T-helper 1 cell (primary cell): ENCODE measurements around the gene TPPP.
"Not testable (repeated sequence)": the region's sequence is repeated elsewhere in the genome, so short reads cannot be mapped to it uniquely, and the experiment has no call there.

Source experiments
- DNase-seq, 5 donors: peaks; one replicate each; pipeline ENCODE4 v3.0.0-alpha.2; 2012 to 2020

Gene TPPP

DNA sequence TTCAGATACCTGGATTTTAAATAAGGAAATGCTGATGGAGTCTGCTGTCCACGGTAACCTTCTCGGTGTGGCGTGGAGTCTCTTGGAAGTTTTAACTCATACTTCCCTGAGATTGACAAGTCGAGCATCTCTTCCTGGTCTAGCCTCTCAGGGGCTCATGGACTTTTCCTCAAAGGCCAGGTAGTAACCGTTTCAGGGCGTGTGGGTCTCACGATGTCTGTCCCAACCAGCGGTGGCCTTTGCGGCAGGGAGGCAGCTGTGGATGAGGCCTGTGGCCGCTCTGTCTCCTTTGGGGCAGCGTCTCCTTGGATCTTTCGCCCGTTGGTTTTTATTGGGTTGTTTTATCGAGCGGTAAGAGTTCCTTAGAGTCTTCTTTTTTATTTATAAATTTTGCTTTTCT lies 48.2 kb downstream of the TPPP start:
- no peak for DNase-seq

DNA sequence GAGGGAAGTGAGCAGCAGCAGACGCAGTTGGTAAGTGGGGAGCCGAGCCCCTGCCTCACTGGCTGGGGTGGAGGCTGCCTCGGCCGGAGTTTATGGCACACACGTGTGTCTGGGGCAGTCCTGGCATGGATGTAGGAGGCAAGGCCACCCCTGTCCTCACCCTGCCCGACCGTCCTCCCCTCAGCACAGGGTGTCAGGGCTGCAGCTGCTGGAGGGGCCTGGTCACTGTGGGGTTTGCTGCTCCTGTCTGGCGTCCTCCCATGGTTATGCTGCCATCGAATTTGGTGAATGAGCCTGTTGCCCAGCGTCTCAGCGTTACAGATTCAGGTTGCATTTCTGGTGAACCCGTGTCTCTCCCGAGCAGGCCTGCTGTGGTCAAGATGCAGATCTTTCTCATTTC lies 48.6 kb downstream of the TPPP start:
- DNase-seq = no peak

DNA sequence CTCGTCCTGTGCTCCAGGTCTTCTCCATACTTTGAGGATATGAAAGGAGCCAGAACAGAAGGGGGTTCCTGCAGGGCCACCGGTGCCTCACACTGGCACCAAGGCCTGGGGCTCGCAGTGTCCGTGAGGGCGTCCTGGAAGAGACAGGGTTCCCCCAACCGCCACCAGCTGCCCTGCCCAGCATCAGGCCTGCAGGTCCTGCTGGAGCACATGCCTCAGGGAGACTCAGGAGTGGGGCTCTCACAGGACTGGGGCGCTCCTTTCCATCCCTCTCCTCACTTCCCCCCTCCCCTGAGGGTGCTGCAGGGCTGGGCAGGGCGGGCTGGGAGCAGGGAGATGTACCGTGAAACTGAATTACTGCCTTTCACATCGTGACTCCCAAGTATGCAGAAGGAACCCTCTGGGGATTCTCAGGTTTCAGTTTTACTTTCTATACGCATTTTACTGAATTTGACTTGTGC lies 49.3 kb downstream of the TPPP start:
- DNase-seq = no peak

DNA sequence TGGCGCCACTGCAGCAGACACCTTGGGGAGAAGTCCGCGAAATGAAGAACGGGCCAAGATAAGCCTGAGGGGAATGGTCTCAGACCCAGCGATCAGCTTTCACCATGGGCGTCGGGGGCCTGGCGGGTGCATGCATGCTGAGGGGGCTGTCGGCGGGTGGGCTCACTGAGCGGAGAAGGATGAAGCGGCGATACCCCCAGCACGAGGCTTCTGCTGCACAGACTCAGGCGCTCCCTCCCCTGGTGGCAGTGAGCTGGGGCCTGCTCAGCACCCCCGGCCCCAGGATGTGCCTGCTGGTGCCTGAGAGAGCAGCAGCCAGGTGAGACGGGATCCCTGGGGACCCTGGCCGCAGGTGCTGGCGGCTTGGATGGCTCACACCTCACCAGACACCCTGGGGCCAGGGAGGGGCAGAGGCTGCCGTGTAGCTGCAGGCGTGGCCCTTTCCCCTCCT lies 49.8 kb downstream of the TPPP start:
- no peak for DNase-seq

DNA sequence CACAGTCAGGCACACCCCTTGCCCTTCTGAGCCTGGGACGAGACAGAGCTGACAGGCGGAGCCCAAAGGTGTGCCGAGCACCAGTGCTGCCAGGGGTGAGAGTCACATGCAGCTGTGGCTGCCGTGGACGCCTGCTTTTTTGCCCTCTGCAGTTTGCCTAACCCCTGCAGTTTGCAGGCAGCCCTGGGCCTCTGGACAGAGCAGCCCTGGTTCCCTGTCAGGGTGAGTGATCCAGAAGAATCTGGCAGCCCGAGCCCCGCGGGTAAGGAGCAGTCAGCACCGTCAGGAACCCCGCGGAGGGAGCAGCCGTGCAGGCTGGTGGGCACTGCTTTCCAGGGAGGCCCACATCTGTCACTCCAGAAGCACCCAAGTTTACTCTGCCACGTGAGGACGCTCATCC lies 50.7 kb downstream of the TPPP start:
- DNase-seq = no peak

DNA sequence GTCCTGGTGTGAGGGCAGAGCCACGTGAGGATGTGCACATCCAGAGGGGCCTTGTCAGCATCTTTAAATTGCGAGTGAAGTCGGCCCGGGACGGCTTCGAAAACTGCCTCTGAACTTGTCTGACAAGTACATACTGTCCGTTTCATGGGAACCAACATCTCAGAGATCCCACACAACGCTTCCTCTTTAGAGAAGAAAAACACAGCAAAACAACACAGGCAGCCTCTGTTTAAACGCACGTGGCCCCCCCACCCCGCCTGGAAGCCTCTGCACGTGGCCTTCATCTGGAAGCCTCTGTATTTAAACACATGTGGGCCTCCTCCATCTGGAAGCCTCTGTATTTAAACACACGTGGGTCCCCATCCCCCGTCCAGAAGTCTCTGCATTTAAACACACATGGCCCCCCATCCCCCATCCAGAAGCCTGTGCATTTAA lies 51.8 kb downstream of the TPPP start:
- no peak for DNase-seq

DNA sequence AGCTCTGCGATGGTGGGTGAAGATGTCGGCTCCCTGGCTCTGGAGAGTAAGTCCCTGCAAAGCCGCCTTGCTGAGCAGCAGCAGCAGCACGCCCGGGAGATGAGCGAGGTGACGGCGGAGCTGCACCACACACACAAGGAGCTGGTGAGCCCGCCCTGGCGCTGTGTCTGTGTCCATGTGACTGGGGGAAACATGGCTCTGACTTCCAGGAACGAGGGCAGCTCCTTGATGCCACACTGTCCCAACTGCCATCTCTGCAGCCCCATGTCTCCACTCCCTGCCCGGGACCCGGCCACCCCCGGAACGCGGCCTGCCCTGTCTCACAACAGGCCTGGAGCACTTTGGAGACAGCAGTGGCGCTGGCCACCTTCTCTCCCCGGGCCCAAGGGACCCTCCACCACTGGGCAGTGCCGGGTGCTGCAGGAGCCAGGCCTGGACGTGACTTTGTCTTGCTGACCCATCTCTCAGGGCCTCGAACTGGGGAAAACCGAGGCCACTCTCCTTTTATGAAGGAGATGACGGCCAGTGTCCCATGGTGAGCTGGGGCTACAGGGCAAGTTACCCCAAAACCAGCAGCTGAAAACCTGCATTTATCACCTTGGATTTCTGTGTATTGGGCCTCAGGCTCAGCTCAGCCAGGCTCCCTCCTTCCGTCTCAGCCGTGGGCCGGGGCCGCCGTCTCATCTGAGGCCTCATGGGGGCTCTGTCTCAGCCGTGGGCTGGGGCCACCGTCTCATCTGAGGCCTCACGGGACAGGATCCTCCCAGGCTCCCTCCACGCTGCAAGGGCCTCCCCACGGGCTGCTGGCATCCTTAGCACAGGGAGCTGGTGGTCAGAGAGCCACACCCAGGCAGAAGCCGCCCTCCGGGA lies 52.5 kb downstream of the TPPP start:
- DNase-seq = no peak

DNA sequence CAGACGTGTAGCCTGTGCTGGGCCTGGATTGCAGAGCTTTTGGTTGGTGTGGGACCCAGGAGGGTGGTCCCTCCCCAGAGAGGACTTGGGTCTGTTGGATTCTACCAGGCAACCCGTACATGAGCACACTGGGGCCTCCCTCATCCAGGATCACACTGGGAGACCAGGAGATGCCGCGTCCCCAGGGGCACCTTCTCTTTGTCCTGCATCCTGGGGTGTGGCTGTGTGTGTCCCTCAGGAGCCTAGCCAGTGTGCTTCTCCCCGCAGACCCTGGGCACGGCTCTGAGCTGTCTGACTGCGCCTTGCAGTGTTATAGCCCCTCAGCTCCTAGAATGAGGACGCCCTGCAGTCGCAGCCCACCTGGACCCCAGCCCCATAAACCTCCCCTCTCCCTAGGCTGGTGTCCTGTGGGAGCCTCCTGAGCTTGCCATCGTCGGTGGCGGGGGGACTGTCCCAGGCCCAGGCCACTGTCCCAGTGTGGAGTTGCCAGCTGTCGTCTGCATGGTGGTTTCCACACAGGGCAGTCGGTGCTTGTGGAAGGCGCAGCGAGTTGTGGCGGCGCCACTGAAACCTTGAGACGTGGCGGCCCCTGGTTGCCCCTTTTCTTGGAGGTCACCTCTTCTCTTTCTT lies 53.5 kb downstream of the TPPP start:
- DNase-seq = no peak

DNA sequence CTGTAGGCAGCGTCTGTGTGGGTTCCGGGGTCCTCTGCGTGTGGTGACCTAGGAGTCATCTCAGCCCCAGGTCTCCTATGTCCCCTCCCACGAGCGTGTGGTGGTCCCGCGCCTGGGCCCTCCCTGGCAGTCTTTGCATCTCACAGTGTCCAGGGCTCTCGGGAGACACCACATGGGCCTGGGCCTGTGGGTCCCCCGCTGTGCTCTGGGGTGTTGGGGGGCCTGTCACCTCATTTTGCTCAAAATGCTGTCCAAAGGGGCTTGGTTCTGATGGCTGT lies 54.0 kb downstream of the TPPP start:
- DNase-seq = no peak

DNA sequence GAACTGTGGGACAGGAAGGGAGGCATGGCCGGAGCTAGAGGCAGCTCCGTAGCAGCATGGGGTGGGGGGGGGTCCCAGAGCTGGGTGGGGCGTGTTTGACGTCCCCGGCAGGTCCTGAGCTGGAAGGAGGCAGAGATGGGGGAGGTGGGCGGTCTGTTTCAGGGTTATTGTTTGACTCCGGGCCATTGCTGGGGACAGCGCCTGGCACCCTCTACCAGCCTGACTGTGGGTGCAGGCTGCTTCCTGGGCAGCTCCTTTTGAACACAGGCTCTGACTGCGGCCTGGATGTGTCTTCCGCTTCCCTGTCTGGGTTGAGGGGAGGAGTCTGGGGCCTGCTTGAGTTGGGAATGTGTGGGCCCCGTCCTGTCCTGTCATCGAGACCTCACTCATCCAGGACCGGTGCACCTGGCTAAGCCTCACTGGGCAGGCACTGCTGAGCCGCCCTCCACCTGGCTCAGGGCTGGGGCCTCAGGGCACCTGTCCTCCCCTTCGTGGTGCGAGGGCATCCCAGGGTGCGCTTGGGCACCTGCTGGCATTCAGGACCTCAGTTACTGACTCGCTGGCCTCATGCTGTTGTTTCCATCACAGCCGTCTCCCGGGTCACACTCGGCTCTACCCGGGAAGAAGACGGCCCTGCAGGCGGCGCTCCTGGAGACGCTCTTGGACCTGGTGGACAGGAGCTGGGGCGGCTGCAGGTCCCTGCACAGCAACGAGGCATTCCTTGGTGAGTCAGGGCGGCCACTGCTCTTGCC lies 54.5 kb downstream of the TPPP start:
- DNase-seq = no peak

DNA sequence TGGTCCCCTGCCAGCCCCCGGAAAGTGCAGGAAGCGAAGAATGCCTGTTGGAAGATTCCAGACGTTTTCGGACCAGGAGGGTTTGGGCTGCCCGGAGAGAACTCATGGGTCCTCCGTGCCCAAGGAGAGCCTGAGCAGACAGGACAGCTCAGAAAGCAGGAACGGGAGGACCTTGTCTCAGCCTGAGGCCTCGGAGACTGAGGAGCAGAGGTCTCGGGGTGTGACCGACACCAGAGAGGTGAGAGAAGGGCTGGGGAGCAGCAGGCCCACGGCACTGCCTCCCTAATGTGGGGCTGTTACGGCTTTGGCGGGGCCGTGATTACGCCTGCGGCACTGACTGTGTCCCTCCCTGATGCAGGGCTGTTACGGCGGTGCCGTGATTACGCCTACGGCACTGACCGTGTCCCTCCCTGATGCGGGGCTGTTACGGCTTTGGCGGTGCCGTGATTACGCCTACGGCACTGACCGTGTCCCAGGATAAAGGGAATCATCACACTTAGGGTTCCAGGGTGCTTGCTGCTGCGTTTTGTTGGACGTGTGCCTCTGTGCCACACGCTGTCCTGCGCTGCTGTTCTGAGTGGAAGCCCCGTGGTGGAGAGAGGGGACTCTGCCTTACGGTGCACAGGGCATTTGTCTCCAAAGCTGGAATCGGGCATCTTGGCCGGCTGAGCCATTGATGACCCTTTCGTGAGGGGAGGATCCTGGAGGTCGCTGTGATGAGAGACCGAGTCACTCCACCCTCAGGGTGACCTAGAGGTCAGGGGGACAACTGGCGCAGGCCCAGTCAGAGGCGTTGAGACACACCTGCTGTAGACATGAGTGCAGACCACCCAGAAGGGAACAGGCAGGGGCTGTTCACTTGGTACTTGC lies 55.3 kb downstream of the TPPP start:
- no peak for DNase-seq

DNA sequence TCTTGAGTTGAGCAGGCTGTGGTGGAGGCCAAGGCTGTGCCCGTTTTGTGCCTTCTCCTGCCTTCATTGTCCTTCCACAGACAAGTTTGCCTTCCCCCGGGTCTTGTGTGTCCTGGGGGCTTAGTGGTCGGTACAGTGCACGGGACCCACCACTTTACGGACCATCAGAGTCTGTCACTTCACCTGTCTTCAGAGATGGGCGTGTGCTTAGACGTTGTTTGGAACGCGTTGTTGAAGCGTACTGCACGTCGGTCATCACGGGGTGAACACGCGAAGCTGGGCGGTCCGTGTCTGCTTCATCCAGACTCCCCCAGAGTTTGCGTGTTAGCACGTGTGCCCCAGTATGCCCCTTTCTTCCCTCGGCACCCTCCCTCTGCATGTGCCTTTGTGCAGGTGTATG lies 56.2 kb downstream of the TPPP start:
- DNase-seq = no peak

DNA sequence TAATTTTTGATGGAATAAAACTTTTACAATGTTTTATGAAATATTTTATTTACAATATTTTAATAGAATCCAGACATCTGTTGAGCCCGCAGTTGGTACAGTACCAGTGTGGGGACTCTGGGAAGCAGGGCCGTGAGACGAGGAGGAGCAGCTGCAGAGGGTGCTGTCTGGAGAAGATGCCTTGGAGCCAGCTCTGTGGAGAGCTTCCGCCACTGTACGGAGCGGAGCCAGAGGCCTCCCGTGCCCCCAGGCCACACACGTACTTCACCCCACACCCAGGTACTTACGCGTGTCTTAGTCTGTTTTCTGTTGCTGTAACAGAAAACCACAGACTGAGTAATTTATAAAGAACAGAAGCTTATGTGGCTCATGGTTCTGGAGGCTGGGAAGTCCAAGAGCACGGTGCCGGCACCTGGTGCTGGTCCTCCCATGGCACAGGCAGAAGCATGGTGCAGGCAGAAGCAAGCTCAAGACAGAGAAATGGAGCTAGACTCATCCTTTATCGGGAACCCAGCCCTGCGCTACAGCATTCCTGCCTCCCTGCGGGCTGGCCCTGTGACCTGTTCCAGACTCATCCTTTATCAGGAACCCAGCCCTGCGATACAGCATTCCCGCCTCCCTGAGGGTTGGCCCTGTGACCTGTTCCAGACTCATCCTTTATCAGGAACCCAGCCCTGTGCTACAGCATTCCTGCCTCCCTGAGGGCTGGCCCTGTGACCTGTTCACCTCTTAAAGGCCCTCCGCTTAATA lies 57.7 kb downstream of the TPPP start:
- no peak for DNase-seq

DNA sequence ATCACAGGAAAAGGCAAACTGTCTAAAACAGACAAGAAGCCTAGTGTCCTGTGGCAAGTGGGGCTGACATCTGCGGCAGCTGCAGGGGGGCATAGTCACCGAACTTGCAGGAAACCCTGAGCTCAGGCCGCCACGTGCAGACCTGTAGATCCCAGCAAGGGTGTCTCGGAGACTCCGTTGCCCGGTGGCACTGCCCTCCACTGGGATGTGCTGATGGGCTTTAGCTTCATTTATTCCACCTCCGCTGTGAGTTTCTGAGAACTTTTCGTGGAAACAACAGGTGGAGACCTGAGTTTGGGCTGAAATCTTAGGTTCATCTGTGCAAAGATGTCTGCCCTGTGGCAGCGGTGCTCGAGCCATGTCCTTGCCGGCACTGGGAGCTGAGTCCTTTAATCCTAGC lies 59.0 kb downstream of the TPPP start:
- no peak for DNase-seq

DNA sequence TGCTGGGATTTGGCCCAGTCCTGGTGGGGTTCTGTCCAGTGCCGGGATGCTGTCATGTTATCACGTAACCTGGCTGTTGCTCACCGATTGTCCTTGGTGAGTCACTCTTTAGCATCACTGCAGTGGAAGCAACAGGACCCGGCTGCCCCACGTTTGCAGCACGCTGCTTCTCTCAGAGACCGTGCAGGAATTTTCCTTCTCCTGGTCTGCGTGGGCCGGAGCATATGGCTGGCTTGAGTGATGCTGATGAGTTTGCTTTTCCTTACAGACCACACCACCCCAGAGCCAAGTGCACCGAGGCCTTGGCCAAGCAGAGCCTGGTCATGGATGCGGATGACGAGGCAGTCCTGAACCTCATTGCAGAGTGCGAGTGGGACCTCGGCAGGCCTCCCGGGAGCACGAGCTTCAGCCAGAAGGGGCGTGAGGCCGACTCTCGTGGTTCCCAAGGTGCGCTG lies 59.6 kb downstream of the TPPP start:
- DNase-seq = no peak

DNA sequence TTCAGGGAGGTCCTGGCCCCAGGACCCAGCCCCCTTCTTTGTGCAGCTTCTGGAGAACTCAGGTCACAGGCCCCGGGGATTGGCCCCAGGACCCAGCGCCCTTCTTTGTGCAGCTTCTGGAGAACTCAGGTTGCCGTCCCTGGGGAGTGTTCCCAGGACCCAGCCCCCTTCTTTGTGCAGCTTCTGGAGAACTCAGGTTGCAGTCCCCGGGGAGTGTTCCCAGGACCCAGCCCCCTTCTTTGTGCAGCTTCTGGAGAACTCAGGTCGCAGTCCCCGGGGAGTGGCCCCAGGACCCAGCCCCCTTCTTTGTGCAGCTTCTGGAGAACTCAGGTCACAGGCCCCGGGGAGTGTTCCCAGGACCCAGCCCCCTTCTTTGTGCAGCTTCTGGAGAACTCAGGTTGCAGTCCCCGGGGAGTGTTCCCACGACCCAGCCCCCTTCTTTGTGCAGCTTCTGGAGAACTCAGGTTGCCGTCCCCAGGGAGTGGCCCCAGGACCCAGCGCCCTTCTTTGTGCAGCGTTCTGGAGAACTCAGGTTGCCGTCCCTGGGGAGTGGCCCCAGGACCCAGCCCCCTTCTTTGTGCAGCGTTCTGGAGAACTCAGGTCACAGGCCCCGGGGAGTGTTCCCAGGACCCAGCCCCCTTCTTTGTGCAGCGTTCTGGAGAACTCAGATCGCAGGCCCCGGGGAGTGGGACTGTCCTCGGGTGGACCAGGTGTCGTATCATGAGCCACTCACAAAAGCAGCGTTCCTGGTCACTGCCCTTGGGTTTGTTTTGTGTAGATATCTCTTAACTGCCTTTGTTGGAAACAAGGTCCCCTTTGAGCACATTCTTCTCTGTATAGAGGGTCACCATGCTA lies 64.6 kb downstream of the TPPP start:
- not testable (repeated sequence) for DNase-seq

DNA sequence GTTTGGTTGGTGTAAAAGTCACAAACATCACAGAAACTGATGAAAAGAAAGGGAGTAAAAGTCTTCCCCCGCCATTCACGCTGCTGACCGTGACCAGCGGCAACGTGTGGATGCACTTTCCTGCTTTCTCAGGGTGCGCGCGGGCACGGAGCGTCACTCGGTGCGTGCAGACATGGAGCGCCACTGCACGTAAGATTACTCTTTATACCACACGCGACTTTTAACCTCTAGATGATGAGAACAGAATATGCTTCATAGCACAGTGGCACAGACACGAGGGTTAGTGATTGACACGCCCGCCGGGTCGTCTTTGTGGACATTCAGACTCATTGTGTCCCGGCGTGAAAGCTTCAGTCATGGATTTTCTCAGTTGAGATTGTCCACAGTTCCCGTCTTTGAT lies 65.3 kb downstream of the TPPP start:
- DNase-seq = no peak

DNA sequence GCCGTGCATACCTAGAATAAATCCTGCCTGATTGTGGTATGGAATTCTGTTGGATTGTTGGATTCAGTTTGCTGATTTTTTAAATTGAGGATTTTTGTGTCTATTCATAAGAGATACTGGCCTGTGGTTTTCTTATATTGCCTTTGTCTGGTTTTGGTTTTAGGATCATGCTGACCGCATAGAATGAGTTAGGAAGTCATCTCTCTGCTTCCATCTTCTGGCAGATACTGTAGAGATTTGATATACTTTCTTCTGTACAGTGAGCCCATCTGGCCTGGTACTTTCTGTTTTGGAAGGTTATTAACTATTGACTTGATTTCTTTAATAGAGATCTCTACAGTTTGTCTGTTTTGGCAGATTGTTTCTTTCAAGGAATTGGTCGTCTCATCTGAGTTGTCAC lies 66.3 kb downstream of the TPPP start:
- no peak for DNase-seq

DNA sequence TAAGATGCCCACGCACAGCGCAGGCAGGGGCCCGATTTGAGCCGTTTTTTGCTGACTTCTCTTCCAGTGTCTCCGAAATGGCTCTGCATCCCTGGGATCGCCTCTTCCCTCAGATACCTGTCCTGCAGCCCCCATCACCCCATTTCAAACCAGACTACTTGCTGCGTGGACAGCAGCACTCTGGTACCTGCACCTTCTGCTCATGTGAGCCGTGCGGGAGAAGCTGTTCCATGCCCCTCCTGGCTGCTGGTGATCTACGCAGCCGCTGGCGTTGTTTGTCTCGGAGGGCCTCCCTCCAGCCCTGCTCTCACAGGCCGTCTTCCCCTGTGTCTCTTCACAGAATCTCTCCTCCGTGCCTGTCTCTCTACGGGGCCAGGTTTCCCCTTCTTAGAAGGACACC lies 67.6 kb downstream of the TPPP start:
- no peak for DNase-seq

DNA sequence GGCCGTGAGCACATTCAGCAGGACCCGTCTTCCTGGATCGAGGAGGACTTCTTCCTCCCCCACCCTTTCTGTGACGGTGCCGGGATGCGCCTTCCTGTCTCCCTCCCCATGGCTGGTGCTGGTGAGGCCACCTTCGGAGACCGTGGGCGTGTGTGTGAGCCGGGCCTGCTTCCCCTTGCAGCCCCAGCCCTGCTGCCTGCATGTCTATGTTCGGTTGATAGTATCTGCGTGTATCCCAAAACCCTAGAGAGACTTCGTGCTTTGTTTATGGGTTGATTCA lies 68.3 kb downstream of the TPPP start:
- no peak for DNase-seq
